ENCODE data around the gene MTUS2.

Gene MTUS2

DNA sequence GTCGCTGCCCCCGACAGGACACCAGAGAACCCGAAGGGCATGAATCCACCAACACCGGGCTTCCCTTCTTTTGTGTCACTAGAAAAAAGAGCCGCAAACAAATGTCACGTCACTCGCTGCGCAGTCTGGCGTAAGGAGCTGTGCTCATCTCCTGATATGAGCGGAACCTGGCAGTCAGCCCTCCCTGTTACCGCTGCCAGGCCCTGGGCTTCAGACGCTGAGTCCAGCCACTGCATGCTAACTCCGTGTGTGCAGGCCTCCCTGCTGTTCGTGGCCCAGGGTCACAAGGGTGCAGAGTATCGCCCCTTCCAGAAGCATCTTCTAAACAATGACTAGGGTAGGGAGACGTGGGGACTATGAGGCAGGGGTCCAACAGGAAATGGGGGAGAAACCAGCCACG, 704.0 kb downstream of the MTUS2 start:
- H3K4me1 ChIP-seq (ENCODE audit: control insufficient read depth, insufficient read depth, low read length): no peaks in the 10 kb centered on the region
- H3K27me3 ChIP-seq (ENCODE audit: control insufficient read depth, insufficient read depth, low read length): no peaks in the 10 kb centered on the region
- H3K4me3 ChIP-seq (ENCODE audit: low read length): no peak overlapping the region
- H3K9ac ChIP-seq (ENCODE audit: low read length): no peak overlapping the region
- H3K36me3 ChIP-seq (ENCODE audit: control insufficient read depth, insufficient read depth, low read length): peaks cover 12% of the 10 kb centered on the region
- no peak overlapping the region for H3K27ac ChIP-seq (ENCODE audit: low read depth, low read length)

DNA sequence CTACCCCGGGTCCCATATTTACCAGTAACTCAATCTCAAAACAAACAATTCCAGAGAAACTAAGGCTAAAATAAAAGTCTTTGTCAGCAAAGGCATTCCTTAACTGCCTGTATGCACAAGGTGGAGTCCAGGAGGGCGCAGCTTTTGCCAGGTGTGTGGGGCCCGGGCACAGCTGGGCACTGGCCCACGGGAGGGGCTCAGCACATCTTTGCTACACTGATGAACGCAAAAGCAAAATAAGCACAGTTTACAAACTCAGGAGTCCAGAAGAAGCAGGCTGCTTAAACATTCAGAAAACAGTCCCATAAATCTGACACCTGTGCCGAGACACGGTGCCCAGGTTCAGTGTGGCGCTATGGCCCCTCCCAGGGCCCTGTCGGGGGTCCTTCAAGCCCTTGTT, 704.5 kb downstream of the MTUS2 start:
- no peak overlapping the region for H3K9ac ChIP-seq (ENCODE audit: low read length)
- H3K36me3 ChIP-seq (ENCODE audit: control insufficient read depth, insufficient read depth, low read length): peaks cover 12% of the 10 kb centered on the region
- H3K27ac ChIP-seq (ENCODE audit: low read depth, low read length): no peak overlapping the region
- H3K27me3 ChIP-seq (ENCODE audit: control insufficient read depth, insufficient read depth, low read length): no peaks in the 10 kb centered on the region
- no peaks in the 10 kb centered on the region for H3K4me1 ChIP-seq (ENCODE audit: control insufficient read depth, insufficient read depth, low read length)
- H3K4me3 ChIP-seq (ENCODE audit: low read length): no peak overlapping the region

DNA sequence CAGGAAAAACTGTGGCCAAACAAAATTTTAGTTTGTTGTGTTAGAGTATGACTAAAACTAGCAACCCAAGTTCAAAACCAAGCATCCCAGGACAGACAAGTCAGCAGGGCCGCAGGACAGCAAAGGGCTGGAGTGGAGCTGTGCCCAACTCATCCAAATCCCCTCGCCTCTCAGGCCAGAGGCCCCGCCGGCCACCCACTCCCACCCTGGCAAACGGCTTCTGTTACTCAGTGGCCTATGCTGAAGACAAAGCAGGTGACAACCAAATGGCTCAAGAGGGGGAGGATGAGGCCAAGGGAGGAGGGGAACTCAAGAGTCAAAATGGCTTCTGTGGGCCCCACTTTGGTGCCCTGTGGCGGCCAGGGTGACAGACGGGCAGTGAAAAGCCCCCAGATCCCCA, 705.6 kb downstream of the MTUS2 start:
- peaks cover 12% of the 10 kb centered on the region for H3K36me3 ChIP-seq (ENCODE audit: control insufficient read depth, insufficient read depth, low read length)
- no peaks in the 10 kb centered on the region for H3K27me3 ChIP-seq (ENCODE audit: control insufficient read depth, insufficient read depth, low read length)
- H3K9ac ChIP-seq (ENCODE audit: low read length): no peak overlapping the region
- H3K27ac ChIP-seq (ENCODE audit: low read depth, low read length): no peak overlapping the region
- no peak overlapping the region for H3K4me3 ChIP-seq (ENCODE audit: low read length)
- H3K4me1 ChIP-seq (ENCODE audit: control insufficient read depth, insufficient read depth, low read length): no peaks in the 10 kb centered on the region

DNA sequence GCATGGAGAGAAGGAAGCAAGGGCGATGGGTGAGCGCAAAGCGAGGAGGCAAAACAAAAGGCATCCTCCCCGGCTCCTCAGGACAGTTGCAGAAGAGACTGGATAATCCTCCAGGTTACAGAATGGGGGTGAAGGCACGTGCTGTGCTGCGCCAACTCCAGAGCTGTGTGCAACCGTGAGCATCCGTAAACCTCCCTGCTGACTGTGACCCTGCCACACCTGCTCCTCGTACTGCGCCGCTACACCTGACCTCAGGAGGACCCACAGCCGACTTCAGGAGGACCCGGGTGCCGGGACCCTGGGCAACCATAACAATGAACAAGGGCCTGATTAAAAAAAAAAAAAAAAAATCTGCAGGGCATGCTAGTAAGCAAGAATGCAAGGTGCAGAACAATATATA, 706.6 kb downstream of the MTUS2 start:
- H3K36me3 ChIP-seq (ENCODE audit: control insufficient read depth, insufficient read depth, low read length): peaks cover 12% of the 10 kb centered on the region
- no peak overlapping the region for H3K9ac ChIP-seq (ENCODE audit: low read length)

DNA sequence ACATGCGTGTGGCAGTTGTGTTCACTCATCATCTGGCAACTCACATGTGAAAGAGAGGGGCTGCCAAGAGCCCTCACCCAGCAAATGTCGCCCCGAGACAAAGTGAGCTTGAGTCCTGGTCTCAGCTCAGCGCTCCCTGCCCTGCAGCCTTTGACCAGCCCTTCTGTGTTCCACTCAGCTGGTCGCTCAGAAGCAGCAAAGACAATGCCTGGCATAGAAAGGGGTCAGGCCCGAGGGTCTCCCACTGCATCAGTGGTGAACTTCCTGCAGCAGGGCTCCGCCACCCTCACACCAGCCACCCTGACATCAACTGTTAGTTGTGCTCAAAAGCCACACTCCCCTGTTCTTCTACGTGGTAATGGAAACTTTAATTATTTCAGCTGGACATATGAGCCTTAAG, 707.4 kb downstream of the MTUS2 start:
- Histone ChIP-seq H3K27me3 (ENCODE audit: control insufficient read depth, insufficient read depth, low read length) (no peaks in the 10 kb centered on the region), H3K4me1 (ENCODE audit: control insufficient read depth, insufficient read depth, low read length) (no peaks in the 10 kb centered on the region), H3K36me3 (ENCODE audit: control insufficient read depth, insufficient read depth, low read length) (peaks cover 12% of the 10 kb centered on the region), H3K9ac (ENCODE audit: low read length) (no peak overlapping the region), H3K4me3 (ENCODE audit: low read length) (no peak overlapping the region), H3K27ac (ENCODE audit: low read depth, low read length) (no peak overlapping the region)

More for the DNA sequence above, 706.6 kb downstream of the MTUS2 start:
- no peaks in the 10 kb centered on the region for H3K4me1 ChIP-seq (ENCODE audit: control insufficient read depth, insufficient read depth, low read length)
- H3K4me3 ChIP-seq (ENCODE audit: low read length): no peak overlapping the region
- H3K27me3 ChIP-seq (ENCODE audit: control insufficient read depth, insufficient read depth, low read length): no peaks in the 10 kb centered on the region
- H3K27ac ChIP-seq (ENCODE audit: low read depth, low read length): no peak overlapping the region

DNA sequence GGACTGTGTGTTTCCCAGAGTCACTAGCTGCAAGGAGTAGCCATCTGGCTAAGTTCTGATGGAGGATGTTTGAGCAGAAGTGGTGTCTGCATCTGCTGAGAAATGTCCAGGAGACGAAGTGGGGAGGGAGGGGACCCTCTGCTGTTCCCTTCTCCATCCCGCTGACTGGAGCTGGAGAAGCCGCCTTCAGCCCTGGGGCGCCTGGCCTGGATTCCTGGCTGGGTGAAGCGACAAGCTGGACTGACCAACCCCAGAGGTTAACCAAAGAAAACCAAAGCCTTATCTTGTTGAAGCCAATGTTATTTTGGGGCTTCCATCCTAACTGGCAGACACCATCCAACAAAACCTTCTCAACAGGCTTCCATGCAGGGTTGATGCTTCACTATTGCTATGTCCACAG, 707.8 kb downstream of the MTUS2 start:
- no peak overlapping the region for H3K4me3 ChIP-seq (ENCODE audit: low read length)
- peaks cover 13% of the 10 kb centered on the region for H3K36me3 ChIP-seq (ENCODE audit: control insufficient read depth, insufficient read depth, low read length)
- H3K27me3 ChIP-seq (ENCODE audit: control insufficient read depth, insufficient read depth, low read length): no peaks in the 10 kb centered on the region
- no peaks in the 10 kb centered on the region for H3K4me1 ChIP-seq (ENCODE audit: control insufficient read depth, insufficient read depth, low read length)
- no peak overlapping the region for H3K27ac ChIP-seq (ENCODE audit: low read depth, low read length)
- H3K9ac ChIP-seq (ENCODE audit: low read length): no peak overlapping the region

DNA sequence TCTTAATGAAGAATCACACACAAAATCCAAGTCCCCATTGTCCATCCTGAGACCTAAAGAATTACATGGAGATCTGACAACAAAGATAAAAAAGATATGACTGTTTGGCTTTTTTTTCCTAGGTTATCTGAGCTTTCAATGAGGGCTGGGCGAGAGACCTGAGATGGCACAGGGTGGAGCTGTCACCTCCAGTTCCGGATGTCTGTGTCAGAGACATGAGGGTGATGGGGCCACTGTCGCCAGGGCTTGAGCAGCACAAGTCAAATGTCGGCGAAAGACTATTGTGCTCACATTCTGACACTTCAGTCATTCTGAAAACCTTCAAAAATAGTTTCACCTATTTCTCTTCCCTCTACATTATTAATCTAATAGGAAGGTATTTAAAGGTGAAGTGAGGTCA, 709.6 kb downstream of the MTUS2 start:
- peaks cover 8% of the 10 kb centered on the region for H3K36me3 ChIP-seq (ENCODE audit: control insufficient read depth, insufficient read depth, low read length)
- H3K4me3 ChIP-seq (ENCODE audit: low read length): no peak overlapping the region
- no peaks in the 10 kb centered on the region for H3K4me1 ChIP-seq (ENCODE audit: control insufficient read depth, insufficient read depth, low read length)
- H3K27me3 ChIP-seq (ENCODE audit: control insufficient read depth, insufficient read depth, low read length): no peaks in the 10 kb centered on the region
- H3K27ac ChIP-seq (ENCODE audit: low read depth, low read length): no peak overlapping the region
- H3K9ac ChIP-seq (ENCODE audit: low read length): no peak overlapping the region

DNA sequence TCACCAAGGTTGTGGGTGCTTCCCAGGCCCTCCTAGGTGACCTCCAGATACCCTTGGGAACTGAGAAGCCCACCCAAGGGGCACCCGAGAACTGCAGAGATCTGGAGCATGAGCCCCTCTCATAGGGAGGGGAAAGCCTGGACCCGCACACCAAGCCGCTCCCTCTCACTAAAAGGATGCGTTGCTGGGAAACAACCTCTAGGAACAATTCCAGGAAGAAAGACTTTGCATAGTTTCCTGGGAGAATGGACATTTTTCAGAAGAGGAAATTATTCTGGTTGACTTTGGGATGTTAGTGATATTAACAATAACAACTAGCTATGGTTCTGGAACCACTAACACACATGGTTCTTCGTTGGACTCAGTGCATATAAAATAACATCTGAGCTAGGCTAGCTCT, 710.8 kb downstream of the MTUS2 start:
- no peak overlapping the region for H3K9ac ChIP-seq (ENCODE audit: low read length)
- H3K4me1 ChIP-seq (ENCODE audit: control insufficient read depth, insufficient read depth, low read length): no peaks in the 10 kb centered on the region
- H3K36me3 ChIP-seq (ENCODE audit: control insufficient read depth, insufficient read depth, low read length): peaks cover 8% of the 10 kb centered on the region
- H3K27me3 ChIP-seq (ENCODE audit: control insufficient read depth, insufficient read depth, low read length): no peaks in the 10 kb centered on the region
- H3K27ac ChIP-seq (ENCODE audit: low read depth, low read length): no peak overlapping the region
- no peak overlapping the region for H3K4me3 ChIP-seq (ENCODE audit: low read length)

DNA sequence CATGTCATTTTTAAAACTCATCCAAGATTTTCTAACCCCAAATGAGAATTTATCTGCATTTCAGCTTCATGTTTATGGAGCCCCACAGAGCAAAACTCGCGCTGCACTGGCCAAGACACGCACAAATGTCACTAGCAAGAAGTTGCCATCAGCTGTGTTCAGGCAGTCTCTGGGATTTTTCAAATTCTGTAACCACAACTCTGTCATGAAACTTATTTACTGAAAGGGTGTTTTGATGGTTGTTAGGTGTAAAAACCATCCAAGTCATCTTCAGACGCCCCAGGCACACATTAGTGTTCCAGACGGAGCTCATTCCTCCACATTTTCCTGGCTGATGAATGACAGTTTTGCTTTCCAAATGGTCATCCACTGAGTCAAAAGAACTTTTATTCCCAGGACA, 712.0 kb downstream of the MTUS2 start:
- H3K9ac ChIP-seq (ENCODE audit: low read length): no peak overlapping the region
- H3K4me1 ChIP-seq (ENCODE audit: control insufficient read depth, insufficient read depth, low read length): no peaks in the 10 kb centered on the region
- peaks cover 4% of the 10 kb centered on the region for H3K36me3 ChIP-seq (ENCODE audit: control insufficient read depth, insufficient read depth, low read length)
- H3K27ac ChIP-seq (ENCODE audit: low read depth, low read length): no peak overlapping the region
- H3K27me3 ChIP-seq (ENCODE audit: control insufficient read depth, insufficient read depth, low read length): no peaks in the 10 kb centered on the region
- no peak overlapping the region for H3K4me3 ChIP-seq (ENCODE audit: low read length)

DNA sequence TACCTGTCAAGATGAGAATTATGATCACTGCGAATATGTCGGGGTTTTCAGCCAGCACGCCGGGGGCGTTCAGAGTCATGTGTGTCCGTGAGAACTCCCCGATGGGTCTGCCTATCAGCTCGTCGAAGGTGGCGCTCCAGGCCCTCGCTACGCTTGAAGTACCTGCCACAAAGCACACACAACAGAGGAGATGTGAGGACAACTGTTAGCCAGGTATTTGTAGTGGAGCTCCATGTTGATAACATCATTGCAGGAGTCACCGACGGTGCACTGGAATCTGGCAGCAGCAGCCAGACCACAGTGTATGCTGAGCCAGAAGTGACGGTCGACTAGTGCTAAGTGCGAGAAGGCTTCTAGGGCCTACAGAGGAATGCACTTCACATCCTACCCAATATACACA, 712.7 kb downstream of the MTUS2 start:
- peaks cover 4% of the 10 kb centered on the region for H3K36me3 ChIP-seq (ENCODE audit: control insufficient read depth, insufficient read depth, low read length)
- no peak overlapping the region for H3K4me3 ChIP-seq (ENCODE audit: low read length)
- H3K27ac ChIP-seq (ENCODE audit: low read depth, low read length): no peak overlapping the region
- H3K27me3 ChIP-seq (ENCODE audit: control insufficient read depth, insufficient read depth, low read length): no peaks in the 10 kb centered on the region
- no peak overlapping the region for H3K9ac ChIP-seq (ENCODE audit: low read length)
- no peaks in the 10 kb centered on the region for H3K4me1 ChIP-seq (ENCODE audit: control insufficient read depth, insufficient read depth, low read length)

DNA sequence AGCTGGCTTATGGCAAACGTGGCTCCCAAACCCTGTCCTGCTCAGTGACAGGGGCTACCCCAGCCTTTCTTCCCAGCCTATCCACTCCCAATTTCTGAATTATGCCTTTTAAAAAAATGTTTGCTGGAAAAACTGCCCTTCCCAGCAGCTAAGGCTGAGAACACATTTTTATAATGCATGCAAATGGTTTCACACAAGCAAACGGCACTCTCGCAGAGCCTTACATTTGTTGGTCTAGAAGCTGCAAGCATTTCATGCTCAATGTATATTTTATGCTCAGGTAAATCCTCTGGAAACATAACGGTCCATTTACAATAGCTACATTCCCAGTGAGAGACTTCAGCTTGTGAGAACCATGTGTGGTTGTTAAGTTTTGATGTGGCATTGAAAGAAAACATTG, 713.9 kb downstream of the MTUS2 start:
- Histone ChIP-seq H3K27ac (ENCODE audit: low read depth, low read length) (no peak overlapping the region), H3K4me1 (ENCODE audit: control insufficient read depth, insufficient read depth, low read length) (peaks cover 12% of the 10 kb centered on the region), H3K36me3 (ENCODE audit: control insufficient read depth, insufficient read depth, low read length) (peaks cover 4% of the 10 kb centered on the region), H3K4me3 (ENCODE audit: low read length) (no peak overlapping the region), H3K9ac (ENCODE audit: low read length) (no peak overlapping the region), H3K27me3 (ENCODE audit: control insufficient read depth, insufficient read depth, low read length) (no peaks in the 10 kb centered on the region)

DNA sequence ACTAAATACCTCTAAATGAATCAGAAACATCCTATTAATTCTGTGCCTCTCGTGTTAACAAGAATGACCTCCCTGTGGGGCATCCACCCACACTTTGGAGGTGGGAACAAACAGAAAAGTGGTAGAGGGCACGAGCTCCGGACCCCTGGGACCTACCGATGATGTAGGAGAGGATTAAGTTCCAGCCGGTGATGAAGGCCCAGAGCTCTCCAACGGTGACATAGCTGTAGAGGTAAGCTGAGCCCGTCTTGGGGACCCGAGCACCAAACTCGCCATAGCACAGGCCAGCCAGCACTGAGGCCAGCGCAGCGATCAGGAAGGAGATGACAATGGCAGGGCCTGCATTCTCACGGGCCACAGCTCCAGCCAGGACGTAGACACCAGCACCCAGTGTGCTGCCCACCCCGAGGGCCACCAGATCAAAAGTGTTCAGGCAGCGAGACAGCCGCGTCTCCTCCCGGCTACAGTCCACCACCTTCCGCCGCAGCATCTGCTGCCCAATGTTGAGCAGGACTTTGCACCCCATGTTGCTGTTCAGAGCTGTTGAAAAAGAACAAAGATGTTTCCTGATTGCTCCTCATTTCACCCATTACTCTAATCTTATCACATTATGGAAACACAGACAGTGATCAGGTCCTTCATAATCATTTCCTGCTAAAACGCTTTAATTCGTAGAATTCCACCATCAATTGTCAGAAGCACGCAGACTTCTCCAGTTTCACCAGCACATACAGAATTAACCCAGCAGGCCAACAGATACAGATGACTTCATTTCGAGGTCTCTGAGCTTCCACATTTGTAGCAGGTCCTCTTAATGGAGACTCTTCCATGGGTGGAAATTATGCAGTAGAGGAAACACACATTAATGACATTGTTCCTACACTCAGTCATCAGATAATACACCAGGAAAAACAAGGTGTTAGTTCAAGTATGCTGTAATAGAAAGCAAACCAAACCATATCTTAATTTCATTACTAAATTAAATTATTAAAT, 715.8 kb downstream of the MTUS2 start:
- Histone ChIP-seq H3K4me1 (ENCODE audit: control insufficient read depth, insufficient read depth, low read length) (peaks cover 15% of the 10 kb centered on the region), H3K27ac (ENCODE audit: low read depth, low read length) (no peak overlapping the region), H3K4me3 (ENCODE audit: low read length) (no peak overlapping the region), H3K27me3 (ENCODE audit: control insufficient read depth, insufficient read depth, low read length) (no peaks in the 10 kb centered on the region), H3K9ac (ENCODE audit: low read length) (no peak overlapping the region), H3K36me3 (ENCODE audit: control insufficient read depth, insufficient read depth, low read length) (peaks cover 4% of the 10 kb centered on the region)

DNA sequence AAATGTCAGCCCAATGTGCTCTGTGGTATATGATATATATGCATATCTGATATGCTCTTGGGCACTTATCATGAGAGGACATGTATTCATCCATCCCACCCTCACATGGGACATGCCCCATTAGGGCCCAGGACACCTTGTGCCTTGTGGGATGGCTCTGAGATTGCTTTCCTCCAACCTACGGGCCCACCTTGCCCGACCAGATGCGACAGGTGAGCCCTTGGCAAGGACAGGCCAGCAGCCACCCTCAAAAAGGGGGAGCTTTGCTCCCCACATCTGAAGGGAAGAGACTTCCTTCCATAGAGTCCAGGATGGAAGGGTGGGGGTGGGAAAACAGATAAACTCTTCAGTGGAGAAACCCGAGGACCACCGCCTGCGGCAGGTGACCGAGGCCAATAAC, 716.7 kb downstream of the MTUS2 start:
- no peak overlapping the region for H3K4me3 ChIP-seq (ENCODE audit: low read length)
- peaks cover 4% of the 10 kb centered on the region for H3K36me3 ChIP-seq (ENCODE audit: control insufficient read depth, insufficient read depth, low read length)
- peaks cover 15% of the 10 kb centered on the region for H3K4me1 ChIP-seq (ENCODE audit: control insufficient read depth, insufficient read depth, low read length)
- no peak overlapping the region for H3K9ac ChIP-seq (ENCODE audit: low read length)
- no peaks in the 10 kb centered on the region for H3K27me3 ChIP-seq (ENCODE audit: control insufficient read depth, insufficient read depth, low read length)
- no peak overlapping the region for H3K27ac ChIP-seq (ENCODE audit: low read depth, low read length)
